Fibroblast of mammary gland (primary cell): Measurements from ENCODE around the gene POMGNT2.
"Not testable (repeated sequence)": the region's sequence is repeated elsewhere in the genome, so short reads cannot be mapped to it uniquely, and the experiment has no call there.

Experiments used
- DNase-seq: peaks from one replicate; pipeline ENCODE4 v3.0.0-alpha.2; 2010; ENCODE audit warnings: low read depth
- H3K4me3 ChIP-seq: 2 replicates; pipeline ENCODE4 v1.5.1; 2011; ENCODE audit warnings: low read depth, mild to moderate bottlenecking, low read length, moderate library complexity; ENCODE audit not compliant: control insufficient read depth
- CTCF ChIP-seq: conservative IDR thresholded peaks from 2 replicates; pipeline ENCODE4 v1.5.1; 2011; ENCODE audit warnings: low read depth, low read length, inconsistent platforms; ENCODE audit not compliant: control insufficient read depth, insufficient read depth

The POMGNT2 gene

GRCh38 chr3:43074482-43074881 lies 31.4 kb downstream of the POMGNT2 start:
- no peak for DNase-seq
- TF ChIP-seq CTCF = no peak
- no peak overlapping the region for H3K4me3 ChIP-seq

DNA sequence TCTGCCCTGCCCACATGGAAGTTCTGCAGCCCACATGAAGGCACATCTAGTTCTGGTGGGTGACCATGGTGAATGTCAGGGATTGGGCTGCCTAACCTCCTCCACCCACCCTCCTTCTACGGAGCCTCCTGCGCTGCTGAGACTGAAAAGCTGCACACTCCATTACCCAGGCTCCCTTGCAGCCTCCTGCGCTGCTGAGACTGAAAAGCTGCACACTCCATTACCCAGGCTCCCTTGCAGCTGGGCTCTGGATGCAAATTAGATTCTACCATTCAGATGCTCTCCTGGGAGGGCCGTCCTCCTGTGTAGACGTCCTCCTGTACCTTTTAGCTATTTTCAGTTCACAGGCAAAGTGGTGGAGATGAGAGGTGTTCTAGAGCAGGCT lies 32.1 kb downstream of the POMGNT2 start:
- TF ChIP-seq CTCF = no peak

DNA sequence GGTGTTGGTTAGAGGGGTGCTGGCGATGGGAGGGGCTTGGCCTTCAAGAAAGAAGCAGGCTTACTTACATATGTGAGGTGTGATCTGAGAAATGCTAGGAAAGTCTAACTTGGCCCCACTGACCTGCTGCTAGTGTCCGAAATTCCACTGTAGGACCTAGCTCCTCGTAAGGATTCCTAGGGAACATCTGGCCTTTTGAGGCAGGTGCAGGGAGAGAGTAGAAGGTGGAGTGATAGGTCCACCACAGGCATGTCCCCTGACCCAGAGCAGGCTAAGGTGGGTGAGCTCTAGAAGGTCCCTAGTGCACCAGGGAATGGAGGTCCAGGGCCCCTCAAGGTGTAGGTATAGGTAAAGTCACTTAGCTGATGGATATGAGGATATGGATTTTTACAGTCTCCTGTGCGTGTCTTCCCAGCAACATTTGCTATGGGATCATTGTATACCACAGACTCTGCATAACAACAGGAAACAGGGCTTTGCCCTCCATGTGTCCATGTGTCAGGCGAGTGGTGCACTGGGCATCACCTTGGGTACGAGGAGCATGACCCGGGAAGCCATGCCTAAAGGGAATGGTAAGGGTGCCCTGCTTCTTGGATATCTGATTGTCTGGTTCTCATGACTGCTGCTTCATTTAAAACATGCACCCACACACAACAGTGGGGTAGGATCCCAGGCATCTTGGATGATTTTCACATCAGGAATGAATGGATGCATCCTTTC lies 32.6 kb downstream of the POMGNT2 start:
- H3K4me3 ChIP-seq = no peak overlapping the region
- TF ChIP-seq CTCF = no peak
- no peak for DNase-seq

More for the DNA sequence above, 32.1 kb downstream of the POMGNT2 start:
- no peak for DNase-seq
- H3K4me3 ChIP-seq = no peak overlapping the region

GRCh38 chr3:43072361-43072760 lies 33.5 kb downstream of the POMGNT2 start:
- DNase-seq = no peak
- no peak for TF ChIP-seq CTCF
- no peak overlapping the region for H3K4me3 ChIP-seq

DNA sequence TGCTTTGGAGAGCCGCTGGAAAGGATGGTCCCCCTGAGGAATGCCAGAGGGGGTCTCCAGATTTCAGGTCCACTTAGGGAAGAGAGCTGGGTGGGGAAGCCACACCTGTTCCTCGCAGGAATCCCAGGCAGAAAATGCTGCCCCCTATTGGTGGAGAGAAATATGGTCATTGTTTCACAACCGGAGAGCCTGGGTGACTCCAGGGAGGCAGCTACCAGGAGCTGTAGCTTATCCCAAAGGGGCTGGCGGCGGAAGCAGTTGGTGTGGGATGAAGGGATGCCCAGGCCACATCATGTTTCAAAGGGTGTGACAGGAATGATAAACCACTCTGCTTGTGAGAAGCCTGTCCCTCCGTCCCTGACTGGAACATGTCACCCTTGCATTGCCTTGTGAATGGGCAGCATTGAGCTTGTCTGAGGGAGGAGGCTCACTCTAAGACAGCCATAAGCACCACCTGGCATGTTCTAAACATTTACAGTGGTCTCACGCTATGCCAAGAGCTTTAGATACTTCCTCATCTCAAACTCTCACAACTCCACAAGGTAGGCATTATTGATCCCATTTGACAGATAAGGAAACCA lies 34.5 kb downstream of the POMGNT2 start:
- peak; percentile 54 for TF ChIP-seq CTCF
- DNase-seq = peak; percentile 6

GRCh38 chr3:43070670-43071069 lies 35.2 kb downstream of the POMGNT2 start:
- H3K4me3 ChIP-seq, DNase-seq: not testable (repeated sequence)

More for the DNA sequence above, 34.5 kb downstream of the POMGNT2 start:
- no peak overlapping the region for H3K4me3 ChIP-seq

GRCh38 chr3:43063114-43063513 lies 42.8 kb downstream of the POMGNT2 start:
- DNase-seq = no peak
- TF ChIP-seq CTCF = no peak
- H3K4me3 ChIP-seq = no peak overlapping the region
